ENCODE results near the gene AHI1. TPM values are rescaled to one million over a fixed set of nuclear protein-coding genes. Genes with fewer than 3 reads are reported as not detected.
A peak's percentile ranks its signal among the peaks of the same experiment; 100 is the strongest.
"Not testable (repeated sequence)": the region's sequence is repeated elsewhere in the genome, so short reads cannot be mapped to it uniquely, and the experiment has no call there.

The AHI1 gene
- total RNA-seq, 2 donors from 2014 or later: 27.6 to 29.0 TPM

DNA sequence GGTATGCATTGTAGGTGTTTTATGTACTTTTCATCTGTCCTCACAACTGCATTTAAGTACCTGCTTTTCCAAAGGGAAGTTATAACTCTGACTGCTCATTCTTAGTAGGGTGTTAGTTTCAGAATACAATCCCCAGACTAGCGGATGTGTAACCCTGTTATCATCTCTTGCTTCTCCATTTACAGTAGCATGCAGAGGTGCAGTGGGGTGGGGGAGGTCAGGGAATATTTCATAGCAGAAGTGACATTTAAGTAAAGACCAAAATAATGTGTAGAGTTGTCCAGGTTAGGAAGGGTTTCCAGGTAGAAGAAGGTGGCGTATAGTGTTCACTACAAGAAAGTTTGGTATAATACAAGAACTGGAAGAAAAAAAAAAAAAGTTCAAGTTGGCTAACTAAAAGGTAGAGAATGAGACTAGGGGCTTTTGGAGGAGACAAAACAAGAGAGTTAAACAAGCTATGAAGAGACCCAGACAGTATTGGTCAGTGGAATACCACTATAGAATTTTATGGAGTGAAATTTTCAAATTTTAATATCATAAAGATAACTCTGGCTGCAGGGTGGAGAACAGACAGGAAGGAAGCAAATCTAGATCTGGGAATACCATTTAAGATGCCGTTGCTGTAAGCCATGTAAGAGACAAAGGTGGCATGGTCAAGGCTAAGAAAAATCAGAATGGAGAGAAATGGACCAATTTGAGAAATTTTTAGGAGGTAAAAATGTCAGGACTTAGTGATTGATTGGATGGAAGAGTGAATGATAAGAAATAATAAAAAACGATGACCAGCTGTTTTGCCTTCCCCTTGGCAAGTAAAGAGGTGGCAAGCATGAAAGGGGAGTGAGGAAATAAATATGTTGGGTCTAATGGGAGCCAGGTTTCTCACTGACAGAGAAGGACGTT is 2.2 kb upstream of the AHI1 start:
- Mint-ChIP-seq H3K27me3 (no peaks in the 10 kb centered on the region), H3K4me3 (no peak overlapping the region), H3K4me1 (peaks cover 12% of the 10 kb centered on the region), H3K36me3 (ENCODE audit: low read depth) (peaks cover 3% of the 10 kb centered on the region), H3K27ac (no peak overlapping the region)
- no peak for ATAC-seq
- H3K9me3 ChIP-seq (ENCODE audit: control insufficient read depth, low read length, poor library complexity, severe bottlenecking): no peaks in the 10 kb centered on the region
- DNase-seq: no peak

DNA sequence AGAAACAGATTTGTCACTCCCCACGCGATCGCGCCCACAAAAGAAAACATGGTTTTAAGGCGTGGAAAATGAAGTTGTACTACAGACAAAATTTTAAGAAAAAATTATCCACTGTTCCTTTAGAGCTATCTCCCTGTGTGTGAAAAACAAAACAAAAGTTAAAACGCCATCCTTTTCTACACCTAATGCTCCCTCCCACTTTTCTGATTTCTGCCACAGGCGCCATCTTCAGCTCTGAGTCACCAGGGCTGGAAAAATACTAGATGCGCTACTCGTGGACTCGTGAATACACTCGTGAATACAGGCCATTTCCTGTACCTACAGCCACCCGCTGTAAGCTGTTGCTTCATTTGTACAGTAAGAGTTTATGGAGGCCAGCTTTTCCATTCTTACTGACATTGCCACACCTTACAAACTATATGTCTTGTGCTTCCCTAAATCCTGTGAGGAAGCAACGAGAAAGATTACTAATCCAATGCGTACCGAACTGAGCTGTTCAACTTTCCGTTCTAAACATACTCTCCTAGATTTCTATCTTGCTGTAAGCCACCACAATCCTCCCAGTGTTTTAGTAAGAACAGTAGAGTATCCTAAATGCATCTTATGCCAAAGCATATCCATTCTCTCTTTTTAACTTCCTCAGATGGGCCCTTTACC is 773 bp upstream of the AHI1 start:
- H3K4me3 Mint-ChIP-seq: no peak overlapping the region
- ATAC-seq: peak; percentile 61
- peaks cover 5% of the 10 kb centered on the region for H3K36me3 Mint-ChIP-seq (ENCODE audit: low read depth)

DNA sequence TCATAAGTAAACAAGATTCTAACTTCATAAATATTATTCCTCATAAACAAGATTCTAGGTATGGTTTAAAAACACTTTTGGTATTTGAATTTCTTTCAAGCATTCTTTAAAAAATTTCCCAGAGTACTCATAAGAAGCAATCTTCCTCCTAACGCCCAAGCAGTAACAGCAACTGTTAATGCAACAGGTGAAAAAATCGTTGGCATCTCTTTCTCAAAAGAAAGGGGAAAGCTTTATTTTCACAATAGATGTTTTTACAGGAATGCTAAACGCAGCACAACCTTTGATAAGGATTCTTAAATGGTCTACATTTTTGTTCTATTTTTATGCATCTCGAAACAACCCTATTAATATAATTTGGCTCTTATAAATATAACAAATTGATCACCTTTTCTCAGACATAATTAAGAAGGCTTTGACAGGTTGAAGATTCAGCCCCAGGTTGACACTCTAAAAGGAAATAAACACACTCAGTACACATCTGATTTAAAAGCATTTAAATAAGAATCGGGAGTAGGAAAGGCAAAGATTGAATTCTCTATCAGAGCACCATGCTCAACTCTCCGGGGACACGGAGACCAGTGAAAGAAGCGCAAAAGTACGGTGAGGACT is 634 bp downstream of the AHI1 start:
- Mint-ChIP-seq H3K36me3 (ENCODE audit: low read depth) (peaks cover 5% of the 10 kb centered on the region), H3K4me3 (no peak overlapping the region), H3K27me3 (no peaks in the 10 kb centered on the region), H3K4me1 (peaks cover 12% of the 10 kb centered on the region), H3K27ac (no peak overlapping the region)
- ATAC-seq (no peak), DNase-seq (no peak)
- H3K9me3 ChIP-seq (ENCODE audit: control insufficient read depth, low read length, poor library complexity, severe bottlenecking): no peaks in the 10 kb centered on the region

More for the DNA sequence above, 773 bp upstream of the AHI1 start:
- DNase-seq: peak; percentile 11 to 51 (median 50)
- Mint-ChIP-seq H3K4me1 (peaks cover 12% of the 10 kb centered on the region), H3K27ac (no peak overlapping the region), H3K27me3 (no peaks in the 10 kb centered on the region)
- H3K9me3 ChIP-seq (ENCODE audit: control insufficient read depth, low read length, poor library complexity, severe bottlenecking): no peaks in the 10 kb centered on the region

DNA sequence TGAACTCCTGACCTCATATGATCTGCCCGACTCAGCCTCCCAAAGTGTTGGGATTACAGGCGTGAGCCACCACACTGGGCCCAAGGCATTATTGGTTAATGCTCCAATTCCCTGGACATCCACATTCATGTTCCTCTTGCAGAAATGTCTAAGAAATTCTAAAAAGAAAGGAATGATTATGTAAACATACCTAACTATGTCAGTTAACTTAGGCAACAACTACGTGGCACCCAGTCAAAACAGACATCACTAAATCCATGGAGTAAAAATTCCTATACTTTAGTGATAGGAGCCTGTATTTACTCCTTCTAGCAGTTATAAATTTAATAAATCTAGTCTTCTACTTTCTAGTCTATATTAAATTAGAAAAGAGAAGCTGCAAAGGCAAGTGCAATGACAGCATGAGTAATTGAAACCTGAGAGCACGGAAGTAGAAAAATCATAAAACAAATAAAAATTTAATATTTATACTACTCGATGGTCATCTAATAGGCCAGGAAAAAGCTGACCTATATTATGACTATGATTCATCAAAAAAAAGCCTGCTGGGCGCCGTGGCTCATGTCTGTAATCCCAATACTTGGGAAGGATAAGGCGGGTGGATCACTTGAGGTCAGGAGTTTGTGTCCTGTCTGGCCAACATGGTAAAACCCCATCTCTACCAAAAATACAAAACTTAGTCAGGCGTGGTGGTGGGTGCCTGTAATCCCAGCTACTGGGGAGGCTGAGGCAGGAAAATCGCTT is 4.2 kb downstream of the AHI1 start:
- H3K4me3 Mint-ChIP-seq: no peak overlapping the region
- no peaks in the 10 kb centered on the region for H3K9me3 ChIP-seq (ENCODE audit: control insufficient read depth, low read length, poor library complexity, severe bottlenecking)
- H3K27me3 Mint-ChIP-seq: no peaks in the 10 kb centered on the region
- no peak for DNase-seq
- peaks cover 15% of the 10 kb centered on the region for H3K4me1 Mint-ChIP-seq
- no peak overlapping the region for H3K27ac Mint-ChIP-seq
- ATAC-seq: no peak
- H3K36me3 Mint-ChIP-seq (ENCODE audit: low read depth): peaks cover 14% of the 10 kb centered on the region

DNA sequence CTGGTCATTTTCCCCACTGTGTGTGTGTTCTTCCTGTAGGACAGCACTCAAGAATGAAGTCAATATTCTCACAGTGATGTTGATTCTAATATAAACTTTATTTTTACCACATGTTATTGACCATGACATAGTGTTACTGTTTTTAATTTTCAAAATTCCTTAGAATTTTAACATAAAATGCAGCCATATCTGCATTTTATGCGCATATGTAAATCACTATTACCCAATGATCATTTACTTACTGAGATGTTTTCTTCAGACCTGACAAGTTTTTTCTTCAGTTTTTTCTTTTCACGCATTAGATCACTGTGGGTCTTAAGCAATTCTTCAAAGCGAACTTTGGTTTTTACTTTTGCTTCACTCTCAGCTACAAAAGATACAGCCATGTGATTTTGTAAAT is 7.2 kb downstream of the AHI1 start:
- DNase-seq: no peak
- Mint-ChIP-seq H3K4me1 (peaks cover 8% of the 10 kb centered on the region), H3K36me3 (ENCODE audit: low read depth) (peaks cover 16% of the 10 kb centered on the region), H3K27ac (no peak overlapping the region), H3K4me3 (no peak overlapping the region), H3K27me3 (no peaks in the 10 kb centered on the region)
- no peak for ATAC-seq
- no peaks in the 10 kb centered on the region for H3K9me3 ChIP-seq (ENCODE audit: control insufficient read depth, low read length, poor library complexity, severe bottlenecking)

DNA sequence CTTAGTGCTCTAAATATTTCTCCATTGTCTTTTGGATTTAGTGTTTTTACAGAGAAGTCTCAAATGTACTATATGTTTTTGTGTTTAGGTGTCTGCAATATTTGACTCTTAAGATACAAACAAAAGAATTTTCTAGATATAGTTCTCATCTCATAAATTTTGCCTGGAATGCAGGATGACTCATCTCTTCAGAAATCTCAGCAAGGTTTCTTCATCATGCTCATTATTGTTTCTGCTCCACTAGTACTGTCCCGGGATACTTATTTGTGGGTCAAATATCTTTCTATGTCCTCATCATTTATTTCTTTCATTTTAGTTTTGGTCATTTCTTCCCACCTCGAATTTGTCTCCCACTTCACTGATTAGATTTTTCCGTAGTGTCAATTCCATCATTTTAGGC is 9.5 kb downstream of the AHI1 start:
- Mint-ChIP-seq H3K4me1 (peaks cover 4% of the 10 kb centered on the region), H3K4me3 (no peak overlapping the region), H3K36me3 (ENCODE audit: low read depth) (peaks cover 15% of the 10 kb centered on the region), H3K27me3 (no peaks in the 10 kb centered on the region), H3K27ac (no peak overlapping the region)
- ATAC-seq (no peak), DNase-seq (no peak)
- H3K9me3 ChIP-seq (ENCODE audit: control insufficient read depth, low read length, poor library complexity, severe bottlenecking): peaks cover 3% of the 10 kb centered on the region

DNA sequence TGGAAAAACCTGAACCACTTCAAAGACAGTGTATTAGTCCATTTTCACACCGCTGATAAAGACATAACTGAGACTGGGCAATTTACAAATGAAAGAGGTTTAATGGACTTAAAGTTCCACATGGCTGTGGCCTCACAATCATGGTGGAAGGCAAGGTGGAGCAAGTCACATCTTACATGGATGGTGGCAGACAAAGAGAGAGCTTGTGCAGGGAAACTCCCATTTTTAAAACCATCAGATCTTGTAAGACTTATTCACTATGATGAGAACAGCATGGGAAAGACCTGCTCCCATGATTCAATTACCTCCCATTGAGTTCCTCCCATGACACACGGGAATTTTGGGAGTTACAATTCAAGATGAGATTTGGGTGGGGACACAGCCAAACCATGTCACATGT is 13.6 kb downstream of the AHI1 start:
- H3K27ac Mint-ChIP-seq; H3K36me3 Mint-ChIP-seq (ENCODE audit: low read depth); ATAC-seq; DNase-seq; H3K27me3 Mint-ChIP-seq; H3K4me3 Mint-ChIP-seq; H3K4me1 Mint-ChIP-seq; H3K9me3 ChIP-seq (ENCODE audit: control insufficient read depth, low read length, poor library complexity, severe bottlenecking): not testable (repeated sequence)

DNA sequence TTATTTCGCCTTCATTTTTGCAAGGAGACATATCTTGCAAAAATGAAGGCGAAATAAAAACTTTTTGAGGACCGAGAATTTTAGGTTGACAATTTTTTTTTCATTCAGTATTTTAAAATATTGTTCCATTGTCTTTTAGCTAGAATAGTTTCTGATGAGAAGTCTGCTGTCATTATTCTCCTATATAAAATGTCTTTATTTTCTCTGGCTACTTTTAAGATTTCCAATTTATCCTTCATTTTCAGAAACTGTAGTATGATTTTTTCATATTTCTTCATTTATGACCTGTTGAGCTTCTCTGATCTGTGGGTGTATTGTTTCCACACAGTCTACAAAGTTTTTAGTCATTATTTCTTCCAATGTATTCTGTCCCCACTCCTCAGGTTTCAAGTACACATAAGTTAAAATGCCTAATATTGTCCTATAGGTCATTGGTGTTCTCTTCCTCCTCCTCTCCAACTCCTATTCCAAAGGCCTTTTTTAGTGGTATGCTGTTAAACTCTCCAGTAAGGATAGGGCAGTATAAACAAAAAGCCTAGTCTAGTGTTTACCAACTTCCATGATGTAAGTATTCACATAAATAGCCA is 15.7 kb downstream of the AHI1 start:
- H3K36me3 Mint-ChIP-seq (ENCODE audit: low read depth): peaks cover 9% of the 10 kb centered on the region
- no peak for ATAC-seq
- no peak overlapping the region for H3K27ac Mint-ChIP-seq
- H3K27me3 Mint-ChIP-seq: no peaks in the 10 kb centered on the region
- peaks cover 6% of the 10 kb centered on the region for H3K9me3 ChIP-seq (ENCODE audit: control insufficient read depth, low read length, poor library complexity, severe bottlenecking)
- no peak overlapping the region for H3K4me3 Mint-ChIP-seq
- H3K4me1 Mint-ChIP-seq: no peaks in the 10 kb centered on the region
- no peak for DNase-seq

DNA sequence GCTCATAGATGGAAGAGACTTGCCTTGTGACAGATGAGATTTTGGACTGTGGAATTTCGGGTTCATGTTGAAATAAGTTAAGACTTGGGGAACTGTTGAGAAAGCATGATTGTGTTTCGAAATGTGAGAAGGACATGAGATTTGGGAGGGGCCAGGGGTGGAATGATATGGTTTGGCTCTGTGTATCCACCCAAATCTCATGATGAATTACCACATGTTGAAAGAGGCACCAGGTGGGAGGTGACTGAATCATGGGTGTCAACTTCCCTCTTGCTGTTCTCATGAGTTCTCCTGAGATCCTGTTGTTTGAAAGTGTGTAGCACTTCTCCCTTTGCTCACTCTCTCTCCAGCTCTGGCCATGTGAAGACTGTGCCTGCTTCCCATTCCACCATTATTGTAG is 17.9 kb downstream of the AHI1 start:
- peaks cover 6% of the 10 kb centered on the region for H3K9me3 ChIP-seq (ENCODE audit: control insufficient read depth, low read length, poor library complexity, severe bottlenecking)
- H3K36me3 Mint-ChIP-seq (ENCODE audit: low read depth): peaks cover 9% of the 10 kb centered on the region
- no peaks in the 10 kb centered on the region for H3K27me3 Mint-ChIP-seq
- H3K27ac Mint-ChIP-seq: no peak overlapping the region
- DNase-seq (no peak), ATAC-seq (no peak)
- H3K4me1 Mint-ChIP-seq: no peaks in the 10 kb centered on the region
- H3K4me3 Mint-ChIP-seq: no peak overlapping the region

DNA sequence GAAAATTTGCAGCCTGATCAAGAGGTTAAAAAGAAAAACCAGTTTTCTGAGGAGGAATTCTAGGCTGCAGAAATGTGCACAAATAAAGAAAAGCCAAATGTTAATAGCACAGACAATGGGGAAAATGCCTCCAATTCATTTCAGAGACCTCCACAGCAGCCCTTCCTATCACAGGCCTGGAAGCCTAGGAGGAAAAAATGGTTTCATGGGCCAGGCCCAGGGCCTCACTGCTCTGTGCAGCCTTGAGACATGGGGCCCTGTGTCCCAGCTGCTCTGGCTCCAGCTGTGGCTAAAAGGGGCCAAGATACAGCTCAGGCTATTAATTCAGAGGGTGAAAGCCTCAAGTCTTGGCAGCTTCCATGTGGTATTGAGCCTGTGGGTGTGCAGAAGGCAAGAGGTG is 18.9 kb downstream of the AHI1 start:
- ATAC-seq (no peak), DNase-seq (no peak)
- H3K9me3 ChIP-seq (ENCODE audit: control insufficient read depth, low read length, poor library complexity, severe bottlenecking): peaks cover 3% of the 10 kb centered on the region
- Mint-ChIP-seq H3K27ac (no peak overlapping the region), H3K27me3 (no peaks in the 10 kb centered on the region), H3K36me3 (ENCODE audit: low read depth) (peaks cover 7% of the 10 kb centered on the region), H3K4me1 (no peaks in the 10 kb centered on the region), H3K4me3 (no peak overlapping the region)

DNA sequence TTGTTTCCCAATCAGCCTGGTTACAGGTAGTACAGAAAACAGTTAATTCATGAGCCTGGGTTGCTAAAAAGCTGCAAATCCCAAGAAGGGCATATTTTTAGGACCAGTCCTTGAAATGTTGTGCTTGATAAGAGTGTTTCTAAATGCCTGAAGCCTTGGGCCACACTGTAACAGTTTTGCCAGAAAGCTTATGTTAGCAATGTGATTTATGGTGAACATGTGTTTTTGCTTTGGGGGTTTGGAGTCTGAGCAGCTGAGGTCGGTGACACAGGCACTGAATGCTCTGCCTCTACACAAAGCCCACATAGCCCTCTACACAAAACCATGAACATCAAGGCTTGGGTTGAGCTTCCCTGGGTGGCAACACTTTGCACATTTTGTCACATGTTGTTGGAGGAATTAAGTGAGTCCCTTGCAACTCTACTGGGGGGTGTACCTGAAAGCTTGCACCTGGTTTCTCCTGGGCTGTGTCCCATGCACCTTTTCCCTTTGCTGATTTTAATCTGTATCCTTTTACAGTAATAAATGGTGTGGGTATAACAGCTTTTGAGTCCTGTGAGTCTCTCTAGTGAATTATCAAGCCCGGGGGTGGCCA is 22.2 kb downstream of the AHI1 start:
- H3K9me3 ChIP-seq (ENCODE audit: control insufficient read depth, low read length, poor library complexity, severe bottlenecking): no peaks in the 10 kb centered on the region
- no peaks in the 10 kb centered on the region for H3K27me3 Mint-ChIP-seq
- no peaks in the 10 kb centered on the region for H3K4me1 Mint-ChIP-seq
- H3K4me3 Mint-ChIP-seq: no peak overlapping the region
- DNase-seq (no peak), ATAC-seq (no peak)
- peaks cover 5% of the 10 kb centered on the region for H3K36me3 Mint-ChIP-seq (ENCODE audit: low read depth)
- H3K27ac Mint-ChIP-seq: no peak overlapping the region

DNA sequence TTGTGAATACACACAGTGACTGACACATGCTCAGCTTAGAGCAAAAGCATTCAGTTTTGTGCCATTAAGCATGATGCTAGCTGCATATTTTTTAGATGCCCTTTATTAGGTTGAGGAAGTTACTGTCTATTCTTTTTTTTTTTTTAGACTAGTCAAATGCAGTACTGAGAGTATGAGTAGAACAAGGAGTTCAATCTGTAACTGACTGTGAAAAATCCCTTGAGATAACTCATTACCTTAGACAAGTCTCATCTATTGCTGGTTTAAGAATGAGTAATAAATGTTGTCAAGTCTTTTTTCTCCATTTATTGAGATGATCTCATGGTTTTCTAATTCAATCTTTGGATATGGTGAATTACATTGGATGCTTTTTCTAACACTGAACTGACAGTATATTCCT is 23.2 kb downstream of the AHI1 start:
- Mint-ChIP-seq H3K4me3 (no peak overlapping the region), H3K27me3 (no peaks in the 10 kb centered on the region), H3K27ac (no peak overlapping the region), H3K4me1 (no peaks in the 10 kb centered on the region), H3K36me3 (ENCODE audit: low read depth) (peaks cover 5% of the 10 kb centered on the region)
- ATAC-seq (no peak), DNase-seq (no peak)
- H3K9me3 ChIP-seq (ENCODE audit: control insufficient read depth, low read length, poor library complexity, severe bottlenecking): no peaks in the 10 kb centered on the region
